ENCODE data around the gene GGCX.
A peak's percentile ranks its signal among the peaks of the same experiment; 100 is the strongest.
"Not testable (repeated sequence)": the region's sequence is repeated elsewhere in the genome, so short reads cannot be mapped to it uniquely, and the experiment has no call there.

The GGCX gene

GRCh38 chr2:85561280-85562212 is at the start of gene GGCX:
Gene GGCX, minus strand, starts transcription at chr2:85561493. Its CDS starts 65 bp downstream, at chr2:85561428.
- DNase-seq: peak; percentile 87 to 96

GRCh38 chr2:85607268-85608215 is 46.2 kb upstream of the GGCX start:
- no peak for DNase-seq

- no peak for DNase-seq
These were observed 44.8 kb upstream of the GGCX start for GRCh38 chr2:85606116-85606455.

GRCh38 chr2:85605406-85606115 is 44.3 kb upstream of the GGCX start:
- DNase-seq: peak in 1 of 2 experiments; percentile 38

GRCh38 chr2:85604568-85605339 is 43.5 kb upstream of the GGCX start:
- DNase-seq: no peak

- DNase-seq: not testable (repeated sequence)
These were observed 42.8 kb upstream of the GGCX start for GRCh38 chr2:85604133-85604444.

GRCh38 chr2:85602476-85603234 is 41.4 kb upstream of the GGCX start, which contains the start of gene TMEM150A:
Gene TMEM150A, minus strand, starts transcription at chr2:85602698. Its CDS starts 750 bp downstream, at chr2:85601948.
- DNase-seq: peak; percentile 54 to 90

GRCh38 chr2:85601771-85602475 is 40.6 kb upstream of the GGCX start:
- no peak for DNase-seq

GRCh38 chr2:85600951-85601770 is 39.9 kb upstream of the GGCX start:
- no peak for DNase-seq

GRCh38 chr2:85600235-85600575 is 38.9 kb upstream of the GGCX start:
- DNase-seq: no peak

- no peak for DNase-seq
These were observed 38.4 kb upstream of the GGCX start for GRCh38 chr2:85599468-85600234.

GRCh38 chr2:85598594-85599340 is 37.5 kb upstream of the GGCX start:
- no peak for DNase-seq

GRCh38 chr2:85597241-85597640 is 35.9 kb upstream of the GGCX start:
- DNase-seq: no peak

- DNase-seq: no peak
These were observed 35.3 kb upstream of the GGCX start for GRCh38 chr2:85596486-85597143.

- no peak for DNase-seq
These were observed 34.7 kb upstream of the GGCX start for GRCh38 chr2:85596026-85596333.

- peak; percentile 91 to 98 for DNase-seq
These were observed 34.2 kb upstream of the GGCX start, which contains the start of gene RNF181 for GRCh38 chr2:85595301-85596025. Gene RNF181, plus strand, starts transcription at chr2:85595745. Its CDS starts 19 bp downstream, at chr2:85595764.

GRCh38 chr2:85594715-85595300 is 33.5 kb upstream of the GGCX start:
- no peak for DNase-seq
